MCF 10A (cell line): Measurements from ENCODE around the gene SCUBE1. TPM values are rescaled to one million over a fixed set of nuclear protein-coding genes. Genes with fewer than 3 reads are reported as not detected.
"Not testable (repeated sequence)": the region's sequence is repeated elsewhere in the genome, so short reads cannot be mapped to it uniquely, and the experiment has no call there.

Experiments
- BruUV-seq: library from RNA; stranded (reverse); fragments of 400-500 nt; replicated peaks from 2 replicates; lab custom pipeline; 2021; lab: Mats Ljungman, UMichigan
- CTCF ChIA-PET: fragments of 300-600 bp; sonication (Branson Sonifier 250); formaldehyde crosslinking; extraction: SDS; loops from one replicate; lab custom pipeline; 2021; ENCODE audit warnings: antibody characterized with exemption, inconsistent platforms; lab: Yijun Ruan, JAX
- POLR2A ChIA-PET: fragments of 300-600, 350-650 bp; sonication (Branson Sonifier 250); formaldehyde crosslinking; extraction: SDS; loops from one replicate; lab custom pipeline; 2020; ENCODE audit warnings: antibody characterized with exemption, inconsistent platforms; lab: Yijun Ruan, JAX
- DNase-seq: peaks from one replicate; pipeline ENCODE4 v3.0.0-alpha.2; 2018; ENCODE audit not compliant: unreplicated experiment
- H3K27ac Mint-ChIP-seq: one replicate; pipeline ENCODE4 v1.8.0; 2022; ENCODE audit warnings: mild to moderate bottlenecking, low read depth, mixed read lengths; ENCODE audit not compliant: unreplicated experiment
- H3K27me3 Mint-ChIP-seq: one replicate; pipeline ENCODE4 v1.8.0; 2022; ENCODE audit warnings: mixed read lengths; ENCODE audit not compliant: insufficient read depth, unreplicated experiment
- H3K36me3 Mint-ChIP-seq: one replicate; pipeline ENCODE4 v1.8.0; 2022; ENCODE audit warnings: mild to moderate bottlenecking, moderate library complexity, mixed read lengths; ENCODE audit not compliant: insufficient read depth, unreplicated experiment
- H3K4me1 Mint-ChIP-seq: one replicate; pipeline ENCODE4 v1.8.0; 2022; ENCODE audit warnings: mixed read lengths; ENCODE audit not compliant: insufficient read depth, unreplicated experiment
- H3K4me3 Mint-ChIP-seq: one replicate; pipeline ENCODE4 v1.8.0; 2022; ENCODE audit warnings: mild to moderate bottlenecking, moderate library complexity, mixed read lengths; ENCODE audit not compliant: unreplicated experiment
- H3K9me3 Mint-ChIP-seq: one replicate; pipeline ENCODE4 v1.8.0; 2022; ENCODE audit warnings: mixed read lengths; ENCODE audit not compliant: unreplicated experiment
- CTCF ChIP-seq: fragments of 200-600 bp; IDR thresholded peaks from one replicate; pipeline ENCODE4 v1.8.0; 2022; ENCODE audit warnings: antibody characterized with exemption, mild to moderate bottlenecking; ENCODE audit not compliant: unreplicated experiment
- intact Hi-C: fragments of 100-400 bp; cut with micrococcal nuclease; formaldehyde crosslinking; loops from 2 replicates; pipeline ENCODE4 v1.14.1; 2022
- total RNA-seq: library from RNA; stranded (reverse); gene quantifications from 2 replicates; pipeline ENCODE4 v1.2.3, GENCODE V29; 2022

Gene SCUBE1
- total RNA-seq, 1 experiment from 2014 or later: not detected

- no peak for DNase-seq
- Mint-ChIP-seq H3K4me1 (peaks cover 5% of the 10 kb centered on the region), H3K27ac (no peak overlapping the region), H3K27me3 (peaks cover 36% of the 10 kb centered on the region), H3K4me3 (no peak overlapping the region), H3K9me3 (no peaks in the 10 kb centered on the region), H3K36me3 (no peaks in the 10 kb centered on the region)
- intact Hi-C loops: no loop called here
- ChIA-PET CTCF (interaction anchor here (0.6 kb wide), 1 partner anchor 1723 kb away, joined by 3 read pairs; no protein-coding TSS in a partner anchor), POLR2A (no interaction called here)
- no TSS peak for BruUV-seq
- TF ChIP-seq CTCF: no peak
Observed at GRCh38 chr22:43281394-43281793, 61.8 kb downstream of the SCUBE1 start.

- Mint-ChIP-seq H3K4me1 (peaks cover 11% of the 10 kb centered on the region), H3K27me3 (peaks cover 32% of the 10 kb centered on the region)
- POLR2A ChIA-PET, DNase-seq, H3K27ac Mint-ChIP-seq, H3K4me3 Mint-ChIP-seq, CTCF ChIA-PET, intact Hi-C loops, H3K9me3 Mint-ChIP-seq, H3K36me3 Mint-ChIP-seq, BruUV-seq: not testable (repeated sequence)
Observed at GRCh38 chr22:43280523-43280886, 62.7 kb downstream of the SCUBE1 start.

- ChIA-PET POLR2A (no interaction called here), CTCF (interaction anchor here (0.7 kb wide), 1 partner anchor 1232 kb away, joined by 3 read pairs; no protein-coding TSS in a partner anchor)
- Mint-ChIP-seq H3K9me3 (no peaks in the 10 kb centered on the region), H3K27ac (no peak overlapping the region), H3K36me3 (no peaks in the 10 kb centered on the region), H3K4me1 (peaks cover 16% of the 10 kb centered on the region), H3K4me3 (no peak overlapping the region), H3K27me3 (peaks cover 27% of the 10 kb centered on the region)
- intact Hi-C loops: loop anchor here (10.0 kb wide), 2 partner anchors 545 to 625 kb away; no protein-coding TSS in a partner anchor
- no peak for DNase-seq
- TF ChIP-seq CTCF: no peak
- BruUV-seq: no TSS peak
Observed at GRCh38 chr22:43279867-43280522, 63.2 kb downstream of the SCUBE1 start.

- peaks cover 8% of the 10 kb centered on the region for H3K27me3 Mint-ChIP-seq
- ChIA-PET CTCF (interaction anchor here (0.6 to 2.2 kb wide), 5 partner anchors 8 to 111 kb away, joined by 3 to 7 read pairs (median 3); no protein-coding TSS in a partner anchor), POLR2A (no interaction called here)
- H3K9me3 Mint-ChIP-seq: no peaks in the 10 kb centered on the region
- peaks cover 19% of the 10 kb centered on the region for H3K4me1 Mint-ChIP-seq
- no peaks in the 10 kb centered on the region for H3K36me3 Mint-ChIP-seq
- H3K27ac Mint-ChIP-seq: no peak overlapping the region
- DNase-seq: no peak
- no TSS peak for BruUV-seq
- H3K4me3 Mint-ChIP-seq: no peak overlapping the region
- intact Hi-C loops: loop anchor here (10.0 kb wide), 2 partner anchors 547 to 627 kb away; no protein-coding TSS in a partner anchor
- no peak for TF ChIP-seq CTCF
Observed at GRCh38 chr22:43277987-43278601, 65.1 kb downstream of the SCUBE1 start.
